ENCODE data around the gene COL8A2.

- TF ChIP-seq YY1 (IDR thresholded peaks at IDR 0.05; ENCODE audit: insufficient read depth, insufficient read length) (no peak), SUZ12 (IDR thresholded peaks at IDR 0.05; ENCODE audit: extremely low read depth, insufficient read depth, insufficient read length) (no peak)
Observed at GRCh38 chr1:36081926-36082485, 43.0 kb downstream of the COL8A2 start.

Measured in NT2/D1 (cell line).